Measurements from ENCODE around the gene SH3RF2. TPM values are rescaled to one million over a fixed set of nuclear protein-coding genes. Genes with fewer than 3 reads are reported as not detected.
"Not testable (repeated sequence)": the region's sequence is repeated elsewhere in the genome, so short reads cannot be mapped to it uniquely, and the experiment has no call there.

The SH3RF2 gene
- total RNA-seq, 2 experiments from 2014 or later, result not detected

DNA sequence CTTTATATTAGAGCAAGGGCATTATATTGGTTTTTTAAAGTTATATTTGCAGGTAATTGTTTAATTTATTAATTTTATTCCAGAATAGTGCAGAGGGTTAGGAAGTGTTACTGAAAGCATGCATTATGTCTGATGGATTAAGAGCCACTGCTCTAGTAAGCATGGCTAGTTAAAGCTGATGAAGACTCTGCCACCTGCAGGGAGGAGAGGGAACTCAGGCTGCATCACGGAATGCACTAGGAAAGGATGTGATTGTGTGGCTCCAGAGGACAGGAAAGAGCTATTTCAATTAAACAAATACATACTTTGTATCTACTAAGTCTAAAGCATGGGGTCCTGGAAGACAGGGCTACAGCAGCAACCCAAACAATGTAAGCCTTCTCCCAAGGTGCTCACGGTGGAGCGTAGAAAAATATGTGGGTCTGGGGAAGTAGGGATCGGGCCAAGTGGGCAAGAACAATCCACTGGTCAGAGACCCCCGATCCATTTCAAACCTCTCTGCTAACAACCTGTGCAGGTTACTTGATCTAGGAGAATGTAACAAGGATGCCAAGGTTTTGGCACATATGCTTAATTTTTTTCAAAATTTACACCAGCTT is 48.3 kb upstream of the SH3RF2 start:
- Histone ChIP-seq H3K4me1 (ENCODE audit: insufficient read depth, low read length, poor library complexity, severe bottlenecking) (no peaks in the 10 kb centered on the region), H3K27ac (ENCODE audit: low read depth, low read length, poor library complexity, severe bottlenecking) (no peak overlapping the region), H4K20me1 (ENCODE audit: insufficient read depth, low read length) (no peaks in the 10 kb centered on the region), H3K79me2 (ENCODE audit: insufficient read depth, low read depth, low read length) (no peaks in the 10 kb centered on the region), H3K4me3 (ENCODE audit: low read depth, low read length, poor library complexity, severe bottlenecking) (no peak overlapping the region), H2AFZ (ENCODE audit: low read length) (no peak overlapping the region), H3K9me2 (ENCODE audit: insufficient read depth, low read length) (no peaks in the 10 kb centered on the region), H3K9me3 (ENCODE audit: low read length) (no peaks in the 10 kb centered on the region), H3K4me2 (ENCODE audit: low read length) (no peak overlapping the region), H3K36me3 (ENCODE audit: insufficient read depth, low read length) (no peaks in the 10 kb centered on the region)
- BruUV-seq (replicated peaks), result no TSS peak
- TF ChIP-seq CTCF (conservative IDR thresholded peaks at IDR 0.05; ENCODE audit: low read length) (peak; percentile 74), EZH2phosphoT487 (IDR thresholded peaks at IDR 0.05; ENCODE audit: borderline replicate concordance, low read depth, low read length) (no peak)
- CTCF ChIA-PET (ENCODE audit: unreplicated experiment), result no interaction called here
- POLR2A ChIA-PET, result interaction anchor here (1.0 kb wide), 1 partner anchor 16 kb away, joined by 5 read pairs; no protein-coding TSS in a partner anchor
- intact Hi-C loops (cut with micrococcal nuclease; ENCODE audit: unreplicated experiment), result no loop called here
- peak; percentile 13 for DNase-seq (ENCODE audit: low spot score)

- intact Hi-C loops (cut with micrococcal nuclease; ENCODE audit: unreplicated experiment), result no loop called here
- no TSS peak for BruUV-seq (replicated peaks)
- POLR2A ChIA-PET, result no interaction called here
Observed at GRCh38 chr5:145889611-145890010, 46.8 kb upstream of the SH3RF2 start.

GRCh38 chr5:145891378-145891777 is 45.0 kb upstream of the SH3RF2 start:
- H3K4me1 ChIP-seq (ENCODE audit: insufficient read depth, low read length, poor library complexity, severe bottlenecking); CTCF ChIA-PET (ENCODE audit: unreplicated experiment); H3K27ac ChIP-seq (ENCODE audit: low read depth, low read length, poor library complexity, severe bottlenecking); H3K79me2 ChIP-seq (ENCODE audit: insufficient read depth, low read depth, low read length); BruUV-seq (replicated peaks); DNase-seq (ENCODE audit: low spot score); H3K9me3 ChIP-seq (ENCODE audit: low read length); H3K4me2 ChIP-seq (ENCODE audit: low read length); H3K36me3 ChIP-seq (ENCODE audit: insufficient read depth, low read length); H2AFZ ChIP-seq (ENCODE audit: low read length); H3K4me3 ChIP-seq (ENCODE audit: low read depth, low read length, poor library complexity, severe bottlenecking); intact Hi-C loops (cut with micrococcal nuclease; ENCODE audit: unreplicated experiment); H4K20me1 ChIP-seq (ENCODE audit: insufficient read depth, low read length); POLR2A ChIA-PET; H3K9me2 ChIP-seq (ENCODE audit: insufficient read depth, low read length): not testable (repeated sequence)

More at GRCh38 chr5:145889611-145890010, 46.8 kb upstream of the SH3RF2 start:
- no peak overlapping the region for H2AFZ ChIP-seq (ENCODE audit: low read length)
- no peaks in the 10 kb centered on the region for H3K9me3 ChIP-seq (ENCODE audit: low read length)
- no peaks in the 10 kb centered on the region for H3K79me2 ChIP-seq (ENCODE audit: insufficient read depth, low read depth, low read length)
- H3K27ac ChIP-seq (ENCODE audit: low read depth, low read length, poor library complexity, severe bottlenecking), result no peak overlapping the region
- no peak overlapping the region for H3K4me3 ChIP-seq (ENCODE audit: low read depth, low read length, poor library complexity, severe bottlenecking)
- no peaks in the 10 kb centered on the region for H3K36me3 ChIP-seq (ENCODE audit: insufficient read depth, low read length)
- DNase-seq (ENCODE audit: low spot score), result no peak
- TF ChIP-seq EZH2phosphoT487 (IDR thresholded peaks at IDR 0.05; ENCODE audit: borderline replicate concordance, low read depth, low read length), result no peak
- no peak for TF ChIP-seq CTCF (conservative IDR thresholded peaks at IDR 0.05; ENCODE audit: low read length)
- CTCF ChIA-PET (ENCODE audit: unreplicated experiment), result no interaction called here
- no peaks in the 10 kb centered on the region for H3K9me2 ChIP-seq (ENCODE audit: insufficient read depth, low read length)
- no peaks in the 10 kb centered on the region for H3K4me1 ChIP-seq (ENCODE audit: insufficient read depth, low read length, poor library complexity, severe bottlenecking)
- no peak overlapping the region for H3K4me2 ChIP-seq (ENCODE audit: low read length)
- H4K20me1 ChIP-seq (ENCODE audit: insufficient read depth, low read length), result no peaks in the 10 kb centered on the region

All from OCI-LY7 (cell line).